Measurements from ENCODE around the gene MEX3D.

GRCh38 chr19:1516395-1516753 lies 51.8 kb downstream of the MEX3D start:
- no peak for TF ChIP-seq POLR2A (IDR thresholded peaks at IDR 0.05; ENCODE audit: low read length)
- TF ChIP-seq GATA1 (IDR thresholded peaks at IDR 0.05; ENCODE audit: low read depth, low read length): no peak

Measured in erythroblast (primary cell).